Spleen (tissue), 7 donors: ENCODE results near the gene DVL2.

Experiments used
- CTCF ChIP-seq, 11 experiments: fragments of 200-600 bp in 7 of 11; fragments of 450-650 bp in 4 of 11; sonication (generic) in 4 of 11; IDR thresholded peaks in 8 of 11; conservative IDR thresholded peaks in 3 of 11; 1 replicate in 7 of 11; 2 replicates in 4 of 11; pipeline versions ENCODE4 v1.4.0 to v1.8.0; 2016 to 2021; ENCODE audit warnings: antibody characterized with exemption in 11 of 11, inconsistent platforms in 4 of 11, mild to moderate bottlenecking in 1 of 11
- POLR2AphosphoS5 ChIP-seq, 3 donors: sonication (generic); formaldehyde crosslinking; IDR thresholded peaks; one replicate each; pipeline ENCODE4 v1.5.1; 2017; ENCODE audit warnings: antibody characterized with exemption in 3 of 3
- donor health status: DM: no; HTN: no; CAD: no; lungs with moderate emphysema.
- donor health status: DM: no; HTN: no; CAD: no.
- donor health status: DM: no; HTN: no; CAD: no.

GRCh38 chr17:7177954-7178477 lies 56.3 kb downstream of the DVL2 start:
- TF ChIP-seq CTCF (IDR thresholded peaks at IDR 0.05 in 8 of 11, conservative IDR thresholded peaks at IDR 0.05 in 3 of 11): no peak
- TF ChIP-seq POLR2AphosphoS5 (IDR thresholded peaks at IDR 0.05): no peak
